Right ventricle myocardium superior (tissue), 1 donor: ENCODE results near the gene KLC1. TPM values are rescaled to one million over a fixed set of nuclear protein-coding genes. Genes with fewer than 3 reads are reported as not detected.

Experiments
- total RNA-seq: library from RNA; stranded (reverse); fragmentation: NEBNext Ultra II Directional; extraction: Animal tissue kit (Norgen Biotek cat#: 25700); gene quantifications from one replicate; pipeline ENCODE4 v1.2.1, GENCODE V29; 2021
- donor health status: DM: no; HTN: yes; CAD: no; lungs with severe emphysema.

Gene KLC1
- total RNA-seq, 1 donor from 2014 or later = 152 TPM

Other genes starting within 250 kb of the KLC1 start
- 137 TPM for gene MARK3, start 243.8 kb upstream of the KLC1 start, total RNA-seq
- 702 TPM for gene CKB, start 106.4 kb upstream of the KLC1 start, total RNA-seq
- 5.0 TPM for gene TRMT61A, start 100.0 kb upstream of the KLC1 start, total RNA-seq
- 14.3 TPM for gene BAG5, start 66.6 kb upstream of the KLC1 start, total RNA-seq
- gene COA8, start 66.3 kb upstream of the KLC1 start, total RNA-seq = 60.6 TPM
- gene XRCC3, start 86.2 kb downstream of the KLC1 start, total RNA-seq = 2.6 TPM
- gene ZFYVE21, start 86.6 kb downstream of the KLC1 start, total RNA-seq = 46.2 TPM
- 107 TPM for gene PPP1R13B, start 218.4 kb downstream of the KLC1 start, total RNA-seq